GM19239 (cell line): ENCODE results near the gene AXDND1.

Experiments
- DNase-seq: peaks from one replicate; pipeline ENCODE4 v3.0.0; 2011; ENCODE audit warnings: low spot score; ENCODE audit not compliant: insufficient read length
- FAIRE-seq: peaks from 2 replicates; lab custom pipeline; 2011; peaks lifted over from hg19 to GRCh38; lab: Jason Lieb, UNC

The AXDND1 gene

DNA sequence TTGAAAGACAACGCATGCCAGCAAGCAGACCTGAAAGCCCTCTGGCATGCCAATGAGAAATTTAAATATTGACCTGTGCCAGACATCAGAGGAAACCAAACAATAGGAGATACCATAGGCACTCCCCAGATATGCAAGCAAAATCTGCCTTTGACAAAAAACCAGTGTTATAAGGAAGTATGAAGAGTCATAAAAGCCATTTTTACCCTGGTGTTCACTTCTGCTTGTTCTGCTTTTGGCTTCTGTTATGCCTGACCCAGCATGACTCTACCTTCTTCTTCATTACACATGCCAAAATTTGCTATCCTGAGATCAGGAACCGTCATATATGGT lies 183.6 kb downstream of the AXDND1 start:
- DNase-seq (no peak), FAIRE-seq (no peak)

DNA sequence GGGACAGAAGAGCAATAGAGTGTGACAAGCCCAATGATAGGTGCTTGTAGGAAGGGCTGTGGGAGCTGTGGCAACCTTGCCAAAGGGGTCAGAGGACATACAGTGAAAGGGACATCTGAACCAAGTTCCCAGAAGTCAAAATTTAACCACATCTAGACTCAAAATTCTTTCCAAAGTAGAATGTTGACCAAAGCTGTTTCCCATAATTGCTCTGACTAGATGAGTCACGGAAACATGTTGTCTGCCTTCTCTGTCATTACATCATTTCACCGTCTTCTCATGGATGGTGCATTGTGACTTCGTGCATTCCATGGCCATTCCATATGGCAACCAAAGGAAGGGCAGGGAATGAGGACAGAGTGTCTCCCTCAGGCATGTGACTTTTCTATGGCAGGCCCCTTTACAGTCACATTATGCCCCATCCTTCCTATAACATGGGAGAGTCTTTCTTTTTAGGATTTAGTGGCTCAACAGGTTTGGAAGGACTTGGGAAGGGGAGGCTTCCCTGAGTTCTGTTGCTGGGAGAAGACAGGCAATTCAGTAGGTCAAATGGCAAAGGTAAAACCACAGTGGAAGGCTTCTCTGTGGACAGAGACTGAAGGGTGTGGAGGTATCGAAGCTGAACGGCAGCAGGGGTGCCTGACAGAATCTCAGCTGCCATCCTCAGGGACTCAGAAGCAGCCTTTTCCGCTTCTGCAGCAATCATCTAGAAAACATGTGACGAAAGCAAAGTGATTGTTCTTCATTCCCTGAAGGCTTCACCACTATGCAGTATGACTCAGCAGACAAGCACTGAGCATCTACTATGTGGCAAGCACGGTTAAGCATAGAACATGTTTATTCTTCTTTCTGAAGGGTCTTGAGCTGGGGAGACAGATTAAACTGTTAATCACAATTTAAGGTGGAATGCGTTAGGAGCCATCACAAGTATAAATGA lies 185.2 kb downstream of the AXDND1 start:
- no peak for DNase-seq

DNA sequence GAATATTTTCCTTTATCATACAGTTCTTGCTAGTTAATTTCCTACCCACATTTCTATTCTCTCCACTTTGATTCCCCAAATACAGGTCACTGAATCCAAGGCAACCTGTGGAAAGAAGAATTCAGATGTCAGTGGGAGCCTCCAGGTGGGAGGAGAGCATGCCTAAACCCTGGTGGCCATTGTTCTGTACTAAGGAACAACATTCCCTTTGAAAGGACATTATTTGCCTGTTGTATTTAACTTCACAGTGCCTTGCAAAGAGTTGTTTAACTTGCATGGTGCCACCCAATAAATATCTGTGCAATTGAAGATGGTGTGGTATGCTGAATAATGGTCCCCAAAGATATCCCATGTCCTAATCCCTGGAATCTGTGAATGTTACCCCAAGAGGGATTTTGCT lies 188.7 kb downstream of the AXDND1 start:
- FAIRE-seq (no peak), DNase-seq (no peak)

More for the DNA sequence above, 185.2 kb downstream of the AXDND1 start:
- FAIRE-seq, result no peak

DNA sequence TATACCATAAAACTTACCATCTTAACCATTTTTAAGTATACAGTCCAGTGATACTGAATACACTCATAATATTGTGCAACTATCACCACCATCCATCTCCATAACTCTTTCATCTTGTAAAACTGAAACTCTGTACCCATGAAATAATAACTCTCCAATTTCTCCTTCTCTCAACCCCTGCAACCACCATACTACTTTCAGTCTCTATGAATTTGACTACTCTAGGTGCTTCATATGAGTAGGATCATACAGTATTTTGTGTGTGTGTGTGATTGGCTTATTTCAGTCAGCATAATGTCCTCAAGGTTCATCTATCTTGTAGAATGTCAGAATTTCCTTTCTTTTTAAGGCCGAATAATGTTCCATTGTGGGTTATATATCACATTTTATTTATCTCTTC lies 192.3 kb downstream of the AXDND1 start:
- DNase-seq (no peak), FAIRE-seq (no peak)

DNA sequence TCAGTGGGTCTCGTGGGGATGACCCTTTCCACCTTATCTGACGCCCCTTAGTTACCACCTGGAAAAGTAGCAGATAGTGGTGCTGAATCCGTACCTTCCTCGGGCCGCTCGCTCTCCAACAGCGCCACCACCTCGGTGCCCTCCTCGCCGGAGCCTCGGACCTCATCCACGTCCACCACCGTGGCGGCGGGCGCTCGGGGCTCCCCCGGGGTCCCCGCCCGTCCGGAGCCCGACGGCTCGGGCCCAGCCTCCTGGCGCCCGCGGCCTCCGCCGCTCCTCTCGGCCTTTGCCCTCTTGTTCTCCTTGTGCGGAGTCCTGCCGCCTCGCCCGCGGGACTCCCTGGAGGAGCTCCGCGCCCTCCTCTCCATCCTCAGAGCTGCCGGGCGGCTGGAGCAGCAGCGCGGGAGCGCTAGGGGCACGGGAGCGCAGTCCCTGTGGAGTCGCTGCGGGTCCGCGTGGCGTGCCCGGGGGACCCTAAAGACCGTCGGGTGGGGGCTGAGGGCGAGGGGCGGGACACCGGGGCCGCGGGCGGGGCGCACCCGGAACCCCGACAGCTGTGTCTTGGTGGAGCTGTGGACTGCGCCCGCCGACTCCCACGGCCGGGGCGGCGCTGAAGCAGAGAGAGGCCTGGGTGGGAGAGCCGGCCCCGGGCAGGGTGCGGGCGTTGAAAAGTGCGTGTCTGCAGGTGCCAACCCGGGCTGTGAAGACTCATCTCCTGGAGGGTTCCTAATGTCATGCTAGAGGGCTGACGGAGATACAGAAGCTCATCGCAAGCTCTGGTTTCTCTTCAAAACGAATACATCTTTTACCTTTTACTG lies 209.9 kb downstream of the AXDND1 start, which contains the start of gene NPHS2:
Gene NPHS2 (minus strand): TSS at position 452 of the 818 bp plus-strand sequence. CDS start 84 bp downstream, at position 368.
- no peak for DNase-seq
- FAIRE-seq, result no peak

DNA sequence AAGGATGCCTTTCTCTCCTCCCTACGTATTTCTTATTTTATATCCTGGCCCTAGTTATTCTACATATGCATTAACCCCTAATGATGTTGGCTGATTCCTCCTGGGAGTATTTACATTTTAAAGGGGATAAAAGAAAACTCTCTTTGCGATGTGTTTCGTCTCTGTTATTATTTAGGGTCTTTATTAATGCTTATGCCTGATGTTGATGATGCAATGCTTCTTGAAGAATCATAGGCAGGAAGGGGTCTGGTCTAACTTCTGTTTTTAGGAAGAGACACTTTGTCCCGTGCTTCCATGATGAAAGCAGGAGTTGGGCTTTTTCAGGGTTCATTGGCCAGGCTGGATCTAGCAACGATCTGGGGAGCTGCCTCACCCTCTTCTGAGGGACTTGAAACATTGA lies 210.7 kb downstream of the AXDND1 start:
- FAIRE-seq, result no peak

DNA sequence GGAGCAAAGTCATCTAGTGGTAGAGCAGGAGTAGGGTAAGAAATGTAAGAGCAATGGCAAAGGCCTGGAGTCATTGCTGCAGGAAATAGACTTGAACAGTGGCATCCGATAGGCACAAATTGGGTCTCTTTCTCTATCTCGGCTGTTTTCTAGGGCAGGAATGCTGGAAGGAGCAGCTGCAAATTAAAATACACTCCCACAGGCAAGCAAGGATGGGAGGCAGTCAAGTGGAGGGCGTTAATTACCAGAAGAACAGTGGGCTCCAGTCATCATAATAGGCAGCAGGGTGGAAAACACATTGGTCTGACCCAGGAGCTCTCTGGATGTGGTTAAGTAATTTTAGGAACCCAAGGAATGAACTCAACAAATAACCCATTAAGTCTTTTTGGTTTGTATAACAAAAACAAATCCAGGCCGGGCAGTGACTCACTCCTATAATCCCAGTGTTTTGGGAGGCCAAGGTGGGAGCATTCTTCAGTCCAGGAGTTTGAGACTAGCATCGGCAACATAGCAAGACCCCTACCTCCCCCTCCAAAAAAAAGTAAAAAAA lies 218.1 kb downstream of the AXDND1 start:
- DNase-seq, result no peak
- FAIRE-seq, result no peak

More for the DNA sequence above, 210.7 kb downstream of the AXDND1 start:
- DNase-seq, result no peak

DNA sequence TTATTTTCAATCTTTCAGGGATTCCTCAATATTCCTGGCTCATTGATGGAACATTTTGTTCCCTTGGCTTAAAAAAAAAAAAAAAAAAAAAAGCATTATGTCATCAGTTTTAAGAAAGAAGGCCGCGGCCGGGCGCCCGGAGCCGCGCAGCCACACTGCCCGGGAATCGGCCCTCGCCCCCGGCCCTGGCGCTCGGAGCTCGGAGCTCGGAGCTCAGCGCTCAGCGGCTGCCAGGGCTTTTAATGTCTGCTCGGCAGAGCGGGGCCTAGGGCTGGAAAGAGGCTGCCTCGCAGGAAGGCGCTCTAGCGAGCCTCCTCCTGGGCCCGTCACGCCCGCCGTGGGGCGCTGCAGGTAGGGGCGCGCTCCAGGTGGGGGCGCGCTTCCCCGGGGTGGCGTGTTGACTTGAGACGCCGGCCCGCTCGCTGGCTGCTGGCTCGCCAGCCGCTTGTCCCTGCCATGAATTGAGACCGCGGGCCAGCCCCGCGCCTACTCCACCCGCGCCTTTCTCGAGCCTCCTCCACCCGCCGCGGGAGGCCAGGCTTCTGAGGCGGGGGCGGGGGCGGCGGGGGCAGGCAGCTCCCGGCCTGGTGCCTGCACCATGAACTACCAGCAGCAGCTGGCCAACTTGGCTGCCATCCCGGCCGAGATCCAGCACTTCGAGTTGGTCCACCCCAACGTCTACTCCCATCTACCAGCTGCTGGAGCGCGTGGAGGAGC lies 220.5 kb downstream of the AXDND1 start:
- DNase-seq (no peak), FAIRE-seq (no peak)

DNA sequence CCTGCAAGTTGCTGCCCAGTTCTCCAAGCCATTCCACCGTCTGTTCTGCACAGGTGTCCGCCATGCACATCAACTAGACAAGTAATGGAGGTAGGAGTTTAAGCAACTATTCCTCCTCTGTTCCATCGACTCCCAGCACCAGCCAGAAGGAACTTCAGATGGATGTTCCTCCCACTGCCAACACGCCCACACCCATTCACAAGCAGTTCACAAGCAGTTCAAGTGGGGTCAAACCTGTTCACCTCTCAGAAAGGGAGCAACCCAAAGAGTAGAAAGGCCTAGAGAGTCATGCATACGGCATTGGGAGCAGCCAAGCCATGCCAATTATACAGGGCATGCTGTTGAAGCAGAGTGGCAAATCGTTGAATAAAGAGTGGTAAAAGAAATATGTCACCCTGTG lies 221.6 kb downstream of the AXDND1 start:
- FAIRE-seq (no peak), DNase-seq (no peak)

DNA sequence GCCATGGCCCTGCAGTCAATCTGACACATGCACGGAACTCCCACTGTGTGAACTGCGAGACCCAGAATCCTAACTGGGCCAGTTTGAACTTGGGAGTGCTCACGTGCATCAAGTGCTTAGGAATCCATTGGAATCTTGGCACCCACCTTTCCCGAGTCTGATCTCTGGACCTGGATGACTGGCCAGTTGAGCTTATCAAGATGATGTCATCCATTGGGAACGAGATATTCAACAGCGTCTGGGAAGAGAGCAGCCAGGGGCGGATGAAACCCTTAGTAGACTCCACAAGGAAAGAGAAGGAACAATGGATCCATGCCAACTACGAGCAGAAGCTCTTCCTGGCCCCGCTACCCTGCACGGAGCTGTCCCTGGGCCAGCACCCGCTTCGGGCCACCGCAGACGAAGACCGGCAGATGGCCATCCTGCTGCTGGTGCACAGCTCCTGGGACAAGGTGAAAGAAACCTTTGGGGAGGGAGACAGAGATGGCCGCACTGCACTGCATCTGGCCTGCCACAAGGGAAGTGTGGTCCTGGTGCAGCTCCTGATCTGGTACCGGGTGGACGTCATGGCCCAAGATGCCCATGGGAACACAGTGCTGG lies 222.8 kb downstream of the AXDND1 start:
- DNase-seq, result no peak
- no peak for FAIRE-seq

DNA sequence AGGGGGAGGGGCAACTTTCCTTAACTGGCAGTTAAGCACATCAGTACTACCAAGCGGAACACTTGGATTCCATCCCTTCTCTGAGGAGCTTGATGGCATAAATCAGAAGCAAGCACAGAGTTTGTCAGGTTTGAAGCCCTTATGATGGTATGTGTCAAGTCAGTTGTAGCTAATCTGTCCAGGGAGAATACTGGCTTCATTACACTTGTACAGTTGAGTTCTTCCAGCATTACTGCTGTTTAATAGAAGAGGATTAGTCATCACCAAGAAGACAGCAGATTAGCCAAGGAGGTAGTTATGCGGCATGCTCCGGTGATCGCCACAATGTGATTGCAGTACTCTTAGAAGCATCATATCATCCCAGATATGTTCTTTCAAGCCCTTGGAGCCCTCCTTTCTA lies 223.7 kb downstream of the AXDND1 start:
- DNase-seq (no peak), FAIRE-seq (no peak)

DNA sequence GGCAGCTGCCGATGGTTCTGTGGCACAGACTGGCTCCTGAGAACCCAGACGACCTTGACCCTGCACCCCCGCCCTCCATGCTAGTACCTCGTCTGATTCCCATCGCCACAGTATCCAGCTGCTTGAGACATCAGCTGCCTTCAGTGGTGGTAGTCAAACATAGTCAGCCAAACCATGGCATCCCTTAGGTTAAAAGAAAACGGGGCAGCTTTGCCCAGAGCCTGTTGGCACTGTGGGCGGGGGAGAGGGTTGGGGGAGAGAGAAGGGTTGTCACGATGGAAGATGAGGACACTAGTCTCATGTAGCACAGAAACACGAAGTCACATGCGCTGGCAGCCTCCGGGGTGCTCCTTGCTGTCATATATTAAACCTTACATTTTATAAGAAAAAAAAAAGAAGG lies 224.9 kb downstream of the AXDND1 start:
- DNase-seq, result no peak
- FAIRE-seq, result no peak

DNA sequence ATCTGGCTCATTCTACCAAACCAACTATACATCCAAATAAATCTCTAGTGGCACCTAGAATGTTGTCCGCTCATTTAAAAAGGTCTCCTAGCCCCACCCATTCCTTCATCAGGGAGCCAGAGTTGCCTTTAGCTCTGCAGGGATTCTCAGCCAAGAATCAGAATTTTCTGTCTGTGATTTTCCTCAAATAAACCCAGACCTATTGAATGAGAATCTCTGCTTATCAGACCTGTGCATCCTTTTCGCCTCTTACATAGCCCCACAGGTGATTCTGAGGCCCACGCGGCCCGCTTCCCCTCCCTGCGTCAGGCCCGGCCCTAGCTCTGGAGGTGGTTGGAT lies 225.5 kb downstream of the AXDND1 start:
- no peak for FAIRE-seq
- DNase-seq, result no peak

DNA sequence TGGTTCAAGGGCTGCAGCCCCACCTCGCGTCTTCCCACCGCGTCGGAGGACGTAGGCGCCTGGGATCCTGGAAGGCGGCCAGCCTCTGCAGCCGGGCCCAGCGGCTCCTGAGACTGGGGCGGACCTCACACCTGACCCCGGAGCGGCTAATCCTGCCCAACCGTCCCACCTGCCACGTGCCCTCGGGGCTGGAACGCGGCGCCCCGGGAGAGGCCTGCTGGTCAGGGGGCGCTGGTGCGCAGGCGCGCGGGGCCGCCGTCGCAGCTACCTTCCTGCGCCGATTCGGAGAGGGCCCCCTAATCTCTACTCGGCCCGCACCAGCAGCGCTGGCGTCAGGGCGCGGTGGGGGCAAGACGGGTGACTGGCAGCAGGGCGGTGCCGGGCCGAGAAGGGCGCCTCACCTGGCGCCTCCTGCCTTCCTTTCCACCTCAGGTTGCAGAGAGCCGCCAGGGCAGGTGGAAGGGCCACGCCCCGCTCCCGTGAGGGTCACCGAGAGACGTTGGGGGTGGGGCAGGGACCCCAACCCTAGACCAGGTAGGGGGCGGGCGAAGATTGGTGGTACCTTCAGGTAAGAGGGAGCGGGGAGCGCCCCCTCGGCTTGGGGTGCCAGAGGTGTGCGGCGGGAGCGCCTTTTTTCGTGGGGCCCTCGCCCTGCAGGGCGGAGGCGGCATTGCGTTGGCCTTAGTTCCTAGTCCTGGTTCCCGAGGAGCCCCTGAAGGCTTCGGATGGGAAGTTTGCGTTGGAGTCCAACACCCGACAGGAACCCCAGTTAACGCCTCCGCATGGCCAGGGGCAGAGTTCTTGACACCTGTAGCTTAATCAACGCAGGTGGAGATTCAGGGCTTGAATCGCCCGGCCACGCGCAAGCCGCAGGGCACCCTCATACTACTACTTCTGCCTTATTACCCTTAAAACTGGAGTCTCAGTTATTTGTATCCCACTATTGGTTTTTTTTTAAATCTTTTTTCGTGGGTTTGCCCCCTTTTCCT lies 226.1 kb downstream of the AXDND1 start, which contains the start of gene TDRD5:
Gene TDRD5 (plus strand): TSS at position 241 of the 989 bp plus-strand sequence. CDS start 784 bp downstream, outside the sequence.
- FAIRE-seq (no peak), DNase-seq (no peak)

DNA sequence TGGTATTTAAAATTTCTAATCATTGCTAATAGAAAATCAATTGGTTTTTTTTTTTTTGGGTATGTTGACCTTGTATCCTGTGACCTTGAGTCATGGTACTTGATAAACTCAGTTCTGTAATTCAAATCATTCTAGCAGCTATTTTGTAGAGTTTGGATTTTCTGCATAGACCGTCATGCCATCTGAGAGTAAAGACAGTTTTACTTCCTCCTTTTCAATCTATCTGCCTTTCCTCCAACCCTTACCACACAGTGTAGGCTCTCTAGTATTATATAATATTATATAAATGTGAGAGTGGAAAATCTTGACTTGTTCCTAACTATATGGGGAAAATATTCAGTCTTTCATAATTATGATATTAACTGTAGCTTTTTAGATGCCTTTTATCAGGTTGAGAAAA lies 232.9 kb downstream of the AXDND1 start:
- no peak for FAIRE-seq
- DNase-seq, result no peak

DNA sequence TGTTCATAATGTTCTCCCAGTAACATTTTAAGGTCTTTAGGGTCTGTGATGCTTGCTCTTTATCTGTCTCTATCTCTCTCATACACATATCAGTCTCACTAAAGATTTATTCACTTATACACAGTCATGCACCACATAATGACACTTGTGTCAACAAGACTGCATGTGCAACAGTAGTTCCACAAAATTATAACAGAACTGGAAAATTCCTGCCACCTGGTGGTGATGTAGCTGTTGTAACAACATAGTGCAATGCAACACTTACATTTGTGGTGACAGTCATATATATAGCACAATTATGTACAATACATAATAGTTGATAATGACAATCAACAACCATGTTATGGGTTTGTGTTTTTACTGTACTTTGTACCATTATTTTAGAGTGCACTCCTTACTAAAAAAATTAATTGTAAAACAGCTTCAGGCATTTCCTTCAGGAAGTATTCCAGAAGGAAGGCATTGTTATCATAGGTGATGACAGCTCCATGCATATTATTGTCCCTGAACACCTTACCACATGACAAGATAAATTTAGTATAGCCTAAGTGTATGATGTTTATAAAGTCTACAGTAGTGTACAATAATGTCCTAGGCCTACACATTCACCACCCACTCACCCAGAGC lies 234.0 kb downstream of the AXDND1 start:
- no peak for DNase-seq
- no peak for FAIRE-seq

DNA sequence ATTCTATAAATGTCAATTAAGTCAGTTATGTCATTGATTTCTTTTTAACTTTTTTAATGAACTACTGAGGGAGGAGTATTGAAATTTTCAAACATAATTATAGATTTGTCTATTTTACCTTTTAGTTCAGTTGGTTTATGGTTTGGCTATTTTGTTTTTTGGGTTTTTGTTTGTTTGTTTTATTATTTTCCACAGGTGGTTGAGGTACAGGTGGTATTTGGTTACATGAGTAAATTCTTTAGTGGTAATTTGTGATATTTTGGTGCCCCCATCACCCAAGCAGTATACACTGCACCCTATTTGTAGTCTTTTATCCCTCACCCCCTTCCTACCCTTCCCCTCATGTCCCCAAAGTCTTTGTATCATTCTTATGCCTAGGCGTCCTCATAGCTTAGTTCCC lies 235.3 kb downstream of the AXDND1 start:
- DNase-seq (no peak), FAIRE-seq (no peak)
